HG03342 (cell line): Measurements from ENCODE around the gene IRF2BPL.
A peak's percentile ranks its signal among the peaks of the same experiment; 100 is the strongest.

Source experiments
- ATAC-seq: cut with Tn5 transposase; IDR thresholded peaks from one replicate; pipeline ENCODE4 v1.9.1; 2021; ENCODE audit warnings: mild to moderate bottlenecking, moderate library complexity; ENCODE audit not compliant: unreplicated experiment

IRF2BPL gene

DNA sequence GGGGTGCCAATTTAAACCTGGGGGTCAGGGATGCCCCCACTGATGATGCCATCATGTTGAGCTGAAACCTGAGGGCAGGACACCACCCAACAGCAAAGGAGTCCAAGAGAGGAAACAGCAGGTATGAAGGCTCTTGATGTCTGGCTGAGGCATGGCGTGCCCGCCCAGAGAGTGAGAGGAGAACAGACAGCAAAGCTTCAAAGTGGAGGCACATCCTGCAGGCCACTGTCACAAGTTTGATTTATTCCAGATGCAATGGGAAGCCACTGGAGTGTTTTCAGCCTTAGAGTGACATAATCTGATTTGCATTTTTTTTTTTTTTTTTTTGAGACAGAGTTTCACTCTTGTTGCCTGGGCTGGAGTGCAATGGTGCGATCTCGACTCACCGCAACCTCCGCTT is 34.8 kb downstream of the IRF2BPL start:
- ATAC-seq: no peak

DNA sequence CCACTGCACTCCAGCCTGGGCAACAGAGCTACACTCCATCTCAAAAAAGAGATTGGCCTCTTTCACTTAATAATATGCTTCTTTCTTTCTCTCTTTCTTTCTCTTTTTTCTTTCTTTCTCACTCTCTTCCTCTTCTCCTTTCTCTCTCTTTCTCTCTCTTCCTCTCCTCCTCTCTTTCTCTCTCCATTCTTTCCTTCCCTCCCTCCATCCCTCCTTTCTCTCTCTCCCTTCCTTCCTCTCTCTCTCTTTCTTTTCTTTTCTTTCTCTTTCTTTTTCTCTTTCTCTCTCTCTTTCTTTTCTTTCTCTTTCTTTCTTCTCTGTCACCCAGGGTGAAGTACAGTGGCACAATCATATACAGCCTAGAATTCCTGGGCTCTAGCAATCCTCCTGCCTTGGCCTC is 38.4 kb downstream of the IRF2BPL start:
- no peak for ATAC-seq

GRCh38 chr14:76987956-76988520 is 40.5 kb downstream of the IRF2BPL start:
- ATAC-seq: no peak

DNA sequence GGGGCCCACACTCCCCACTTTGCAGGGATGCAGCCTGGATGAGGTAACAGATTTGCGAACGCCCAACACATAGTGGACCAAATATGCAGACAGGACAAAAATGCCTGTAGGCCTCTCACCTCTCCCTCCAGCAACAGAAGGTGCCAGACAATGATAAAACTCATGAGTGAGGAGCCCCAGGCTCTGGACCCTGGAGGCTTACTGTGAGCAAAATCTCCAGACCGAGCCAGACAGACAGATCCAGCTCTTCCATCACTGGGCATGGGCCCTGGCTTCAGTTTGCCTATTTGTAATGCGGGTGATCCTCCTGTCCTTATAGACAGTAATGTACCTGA is 42.3 kb downstream of the IRF2BPL start:
- ATAC-seq: no peak

- ATAC-seq: no peak
Measured at GRCh38 chr14:76985540-76986230, 42.8 kb downstream of the IRF2BPL start.

DNA sequence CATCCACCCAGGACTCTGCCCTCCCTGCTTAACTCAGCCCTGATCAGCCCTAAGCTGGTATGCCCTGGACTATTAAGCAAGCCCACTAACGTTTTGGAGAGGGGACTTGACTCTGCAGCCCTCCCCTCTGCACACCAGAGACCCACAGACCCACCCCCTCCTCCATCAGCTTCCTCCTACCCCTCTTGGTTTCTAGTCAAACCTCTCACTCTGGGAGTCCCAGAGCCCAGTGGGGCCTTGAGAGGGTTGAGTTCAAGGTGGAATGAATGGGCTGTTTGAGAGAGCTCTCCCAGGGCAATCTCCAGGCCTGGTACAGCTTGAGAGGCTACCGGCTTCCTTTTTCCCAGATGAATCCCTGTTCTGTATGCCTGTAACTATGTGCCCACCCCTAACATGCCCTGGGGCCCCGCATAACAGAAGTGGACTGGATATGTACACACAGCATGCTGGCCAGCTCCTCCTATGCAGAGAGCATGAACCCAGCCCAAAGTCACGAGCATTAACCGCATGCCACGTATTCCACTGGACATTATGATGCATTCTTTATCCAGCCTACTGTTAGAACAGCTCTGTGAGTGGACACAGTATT is 43.6 kb downstream of the IRF2BPL start:
- no peak for ATAC-seq

GRCh38 chr14:76984297-76984696 is 44.2 kb downstream of the IRF2BPL start:
- ATAC-seq: no peak

DNA sequence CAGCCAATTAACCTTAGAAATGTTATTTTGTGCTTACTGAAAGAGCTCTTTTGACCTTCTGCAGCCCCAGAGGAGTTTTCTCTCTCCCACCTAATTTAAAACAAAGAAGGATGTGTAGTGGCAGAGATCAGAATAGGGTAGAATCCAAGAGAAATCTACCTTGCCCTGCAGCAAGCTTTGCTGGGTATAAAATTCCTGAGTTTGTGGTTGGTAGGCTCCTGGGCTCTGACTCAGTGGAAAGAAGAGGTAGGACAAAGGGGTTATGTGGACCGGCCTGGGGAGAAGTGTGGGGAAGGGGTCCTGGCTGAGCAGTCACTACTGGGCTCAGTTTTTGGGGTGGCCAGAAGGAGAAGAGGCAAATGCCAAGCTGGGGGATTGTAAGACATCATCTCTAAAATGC is 46.8 kb downstream of the IRF2BPL start:
- no peak for ATAC-seq

GRCh38 chr14:76977793-76978720 is 50.5 kb downstream of the IRF2BPL start:
- ATAC-seq: peak; percentile 65

DNA sequence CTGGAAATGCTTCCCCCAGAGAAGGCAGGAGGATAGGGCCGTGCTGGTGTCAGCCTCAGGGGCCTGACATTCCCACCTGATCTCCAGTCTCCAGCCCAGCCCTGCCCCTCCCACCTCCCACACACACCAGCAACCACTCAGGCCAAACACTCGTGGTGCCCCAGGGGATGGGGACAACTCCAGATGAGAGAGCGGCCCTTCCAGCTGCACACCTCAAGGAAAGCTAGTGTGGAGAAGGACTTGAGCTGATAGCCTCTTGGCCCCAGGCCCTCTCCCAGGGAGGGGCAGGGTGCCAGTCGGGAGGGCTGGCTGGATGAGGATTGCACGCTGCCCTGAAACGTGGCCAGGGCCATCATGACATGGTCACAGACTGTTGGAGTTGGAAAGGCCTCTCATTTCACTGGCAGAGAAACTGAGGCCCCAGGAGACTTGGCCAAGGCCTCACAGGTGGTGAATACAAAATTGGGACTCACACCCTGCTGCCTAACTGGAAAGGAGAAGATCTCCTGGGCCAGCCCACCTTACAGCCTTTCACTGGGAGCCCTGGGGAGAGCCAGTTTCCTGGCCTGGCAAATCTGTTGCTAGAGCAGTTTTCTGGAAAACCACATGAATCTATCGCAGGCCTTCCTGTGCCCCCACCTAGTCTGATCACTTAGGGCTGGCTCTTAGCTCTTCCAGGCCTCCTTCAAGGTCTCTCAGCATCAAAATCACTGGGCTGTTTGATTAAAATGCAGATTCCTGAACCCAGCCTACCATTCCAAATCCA is 52.1 kb downstream of the IRF2BPL start:
- ATAC-seq: no peak

- no peak for ATAC-seq
Measured at GRCh38 chr14:76975812-76976211, 52.7 kb downstream of the IRF2BPL start.

DNA sequence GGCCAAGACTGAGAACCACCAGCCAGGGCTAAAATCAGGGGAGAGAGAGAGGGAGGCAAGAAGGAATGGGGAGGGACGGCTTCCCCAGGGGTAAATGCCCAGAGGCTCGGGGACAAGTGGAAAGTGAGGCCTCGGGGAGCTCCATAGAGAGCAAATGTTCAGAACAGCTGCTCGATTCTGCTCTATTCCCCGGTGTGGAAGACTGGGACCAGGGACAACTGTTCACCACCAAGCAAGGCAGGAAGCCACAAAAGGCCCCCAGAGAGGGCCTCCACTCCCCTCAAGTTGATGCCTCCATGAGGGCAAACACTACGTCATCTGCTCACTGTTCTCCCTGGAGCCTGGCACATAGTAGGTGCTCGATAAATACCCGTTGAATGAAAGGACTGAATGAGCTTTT is 53.5 kb downstream of the IRF2BPL start:
- no peak for ATAC-seq
